A673 (cell line): ENCODE results near the gene TMEM130.

Source experiments
- CTCF ChIP-seq: fragments of 300-800, 200-600 bp; sonication (generic); conservative IDR thresholded peaks from 2 replicates; pipeline ENCODE4 v1.5.1; 2017; ENCODE audit warnings: low read depth, mild to moderate bottlenecking, antibody characterized with exemption, low read length, moderate library complexity, mixed read lengths
- EZH2 ChIP-seq: fragments of 200-600 bp; sonication (generic); IDR thresholded peaks from 2 replicates; pipeline ENCODE4 v1.6.1; 2017; ENCODE audit warnings: borderline replicate concordance, low read depth, mild to moderate bottlenecking, mixed read lengths, antibody characterized with exemption, low read length; ENCODE audit not compliant: poor library complexity, severe bottlenecking

DNA sequence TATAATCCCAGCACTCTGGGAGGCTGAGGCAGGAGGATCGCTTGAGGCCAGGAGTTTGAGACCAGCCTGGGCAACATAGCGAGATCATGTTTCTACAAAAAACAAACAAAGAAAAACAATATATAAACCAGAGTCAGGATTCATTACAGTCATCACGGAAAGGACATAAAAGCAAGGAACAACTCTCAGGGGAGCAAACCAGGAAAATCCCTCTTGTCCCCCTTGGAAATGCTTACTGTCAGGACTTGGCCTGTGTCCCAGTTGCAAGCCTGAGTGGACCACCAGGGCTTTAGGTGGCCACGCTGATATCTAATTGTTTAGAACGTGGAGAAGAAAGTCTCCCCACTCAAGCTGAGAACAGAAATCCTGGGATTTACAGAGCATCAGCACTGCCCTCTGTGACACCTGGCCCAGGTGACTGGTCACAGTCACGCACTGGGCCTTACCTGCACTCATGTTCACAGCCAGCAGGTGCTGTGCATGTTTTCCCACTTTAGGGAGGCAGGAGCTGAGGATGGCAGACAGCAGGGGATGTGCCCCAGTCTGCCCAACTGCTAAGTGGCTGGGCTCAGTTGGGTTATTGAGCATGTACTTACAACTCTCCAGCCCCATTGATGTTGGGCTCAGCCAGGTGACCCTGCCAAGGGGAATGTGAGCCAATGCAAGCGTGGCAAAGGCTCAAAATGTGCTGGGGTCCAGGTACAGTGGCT is 60.9 kb downstream of the TMEM130 start:
- no peak for TF ChIP-seq EZH2
- no peak for TF ChIP-seq CTCF
